HepG2 (cell line): ENCODE measurements around the gene ANKRD10. TPM values are rescaled to one million over a fixed set of nuclear protein-coding genes. Genes with fewer than 3 reads are reported as not detected.

Experiments used
- ATAC-seq: fragments of 200-7000 bp; cut with Tn5 transposase; 3 replicates; pipeline ENCODE4 v1.9.1; 2020; ENCODE audit warnings: mild to moderate bottlenecking, moderate library complexity
- BruUV-seq: library from RNA; stranded (reverse); fragments of 400-500 nt; replicated peaks from 2 replicates; lab custom pipeline; 2021; lab: Mats Ljungman, UMichigan
- CTCF ChIA-PET: fragments of 300-600 bp; formaldehyde crosslinking; extraction: SDS; loops from one replicate; lab custom pipeline; 2021; ENCODE audit warnings: low total read pairs, inconsistent platforms, low intra/inter-chr PET ratio; lab: Yijun Ruan, JAX
- POLR2A ChIA-PET: fragments of 350-600 bp; sonication (Branson Sonifier 250); formaldehyde crosslinking; loops from one replicate; lab custom pipeline; 2020; ENCODE audit warnings: antibody characterized with exemption, inconsistent platforms; lab: Yijun Ruan, JAX
- DNase-seq: peaks from one replicate; pipeline ENCODE4 v3.0.0-alpha.2; 2015; ENCODE audit warnings: low spot score
- FAIRE-seq: peaks from 3 replicates; lab custom pipeline; 2011; peaks lifted over from hg19 to GRCh38; lab: Jason Lieb, UNC
- H2AFZ ChIP-seq: one replicate; pipeline ENCODE4 v1.6.1; 2011; ENCODE audit warnings: low read length, inconsistent platforms
- H3K27ac ChIP-seq: fragments of 300-600 bp; 3 replicates; pipeline ENCODE4 v1.8.0; 2011; ENCODE audit warnings: mixed run types, mild to moderate bottlenecking, mixed read lengths, low read length, inconsistent platforms; ENCODE audit not compliant: insufficient read depth; ENCODE audit errors: extremely low read length
- H3K27me3 ChIP-seq, 2 experiments: fragments of 200-600 bp in 1 of 2; 2 replicates in 1 of 2; 3 replicates in 1 of 2; pipeline versions ENCODE4 v1.6.0 to v1.8.0; 2011; ENCODE audit warnings: low read length in 2 of 2, mild to moderate bottlenecking in 2 of 2, moderate library complexity in 2 of 2, inconsistent platforms in 1 of 2; ENCODE audit not compliant: insufficient read depth in 2 of 2, control insufficient read depth in 1 of 2
- H3K36me3 ChIP-seq, 2 experiments: fragments of 200-600 bp in 1 of 2; replicated peaks in 1 of 2; 2 replicates in 1 of 2; 3 replicates in 1 of 2; pipeline versions ENCODE4 v1.5.1 to v1.8.0; 2011; ENCODE audit warnings: low read length in 2 of 2, inconsistent platforms in 1 of 2; ENCODE audit not compliant: insufficient read depth in 2 of 2, control insufficient read depth in 1 of 2
- H3K4me1 ChIP-seq: 2 replicates; pipeline ENCODE4 v1.5.1; 2012; ENCODE audit warnings: low read length, inconsistent platforms; ENCODE audit not compliant: insufficient read depth
- H3K4me2 ChIP-seq: 2 replicates; pipeline ENCODE4 v1.6.0; 2011; ENCODE audit warnings: low read depth, low read length, inconsistent platforms
- H3K4me3 ChIP-seq, 3 experiments: fragments of 200-600 bp in 1 of 3; sonication (generic), shearing (Covaris generic) in 1 of 3; replicated peaks in 1 of 3; 2 replicates each; pipeline ENCODE4 v1.5.1; 2011 to 2016; ENCODE audit warnings: low read length in 3 of 3, inconsistent platforms in 2 of 3, low read depth in 2 of 3, mild to moderate bottlenecking in 2 of 3, control low read depth in 1 of 3, mixed read lengths in 1 of 3; ENCODE audit not compliant: insufficient read depth in 1 of 3
- H3K79me2 ChIP-seq: one replicate; pipeline ENCODE4 v1.6.1; 2011; ENCODE audit warnings: low read length, inconsistent platforms; ENCODE audit not compliant: insufficient read depth
- H3K9ac ChIP-seq: 2 replicates; pipeline ENCODE4 v1.6.0; 2011; ENCODE audit warnings: mild to moderate bottlenecking, low read depth, low read length, inconsistent platforms; ENCODE audit not compliant: insufficient read depth
- H3K9me3 ChIP-seq: 2 replicates; pipeline ENCODE4 v1.5.1; 2012; ENCODE audit warnings: mild to moderate bottlenecking, low read length
- H4K20me1 ChIP-seq: 2 replicates; pipeline ENCODE4 v1.6.0; 2011; ENCODE audit warnings: inconsistent platforms, mild to moderate bottlenecking, low read length, moderate library complexity; ENCODE audit not compliant: insufficient read depth
- CBX2 ChIP-seq, 2 experiments: fragments of 200-600 bp in 1 of 2; sonication (generic); formaldehyde crosslinking in 1 of 2; IDR thresholded peaks; 2 replicates each; pipeline versions ENCODE4 v1.7.0 to v1.8.1; 2018 to 2022; ENCODE audit warnings: low read depth in 2 of 2, low read length in 1 of 2, mild to moderate bottlenecking in 1 of 2, missing genetic modification reagents in 1 of 2
- CCDC6 ChIP-seq: sonication (generic); formaldehyde crosslinking; IDR thresholded peaks from 2 replicates; pipeline ENCODE4 v1.8.1; 2022; ENCODE audit warnings: mild to moderate bottlenecking, missing genetic modification reagents, moderate library complexity
- DNMT3B ChIP-seq: conservative IDR thresholded peaks from 2 replicates; pipeline ENCODE4 v1.6.1; 2016; ENCODE audit warnings: missing biosample characterization, control low read depth
- HDAC6 ChIP-seq: fragments of 200-600 bp; sonication (generic); IDR thresholded peaks from 2 replicates; pipeline ENCODE4 v1.7.0; 2017; ENCODE audit warnings: mild to moderate bottlenecking, antibody characterized with exemption, low read length, low read depth
- KDM3A ChIP-seq: IDR thresholded peaks from 2 replicates; pipeline ENCODE4 v1.6.1; 2018; ENCODE audit warnings: low read depth, missing compliant biosample characterization
- MED8 ChIP-seq: sonication (generic); formaldehyde crosslinking; IDR thresholded peaks from 2 replicates; pipeline ENCODE4 v1.8.1; 2023; ENCODE audit warnings: mild to moderate bottlenecking, missing genetic modification reagents; ENCODE audit not compliant: insufficient replicate concordance
- MEF2D ChIP-seq: sonication (generic); formaldehyde crosslinking; IDR thresholded peaks from 2 replicates; pipeline ENCODE4 v1.5.1; 2020; ENCODE audit warnings: mild to moderate bottlenecking, missing genetic modification reagents
- MIER2 ChIP-seq: IDR thresholded peaks from 2 replicates; pipeline ENCODE4 v1.6.1; 2016; ENCODE audit warnings: missing biosample characterization, missing genetic modification reagents
- MXI1 ChIP-seq: IDR thresholded peaks from 3 replicates; pipeline ENCODE4 v1.6.1; 2012; ENCODE audit warnings: low read depth, low read length, inconsistent platforms, borderline replicate concordance
- NR0B2 ChIP-seq: sonication (generic); formaldehyde crosslinking; IDR thresholded peaks from 2 replicates; pipeline ENCODE4 v1.4.0; 2020; ENCODE audit warnings: mild to moderate bottlenecking, missing genetic modification reagents
- YY1 ChIP-seq: IDR thresholded peaks from 2 replicates; pipeline ENCODE4 v1.6.1; 2011; ENCODE audit warnings: low read length, low read depth, moderate library complexity, mild to moderate bottlenecking; ENCODE audit not compliant: insufficient read depth, insufficient replicate concordance
- ZNF180 ChIP-seq: sonication (generic); formaldehyde crosslinking; IDR thresholded peaks from 2 replicates; pipeline ENCODE4 v1.4.0; 2020; ENCODE audit warnings: low read depth, missing genetic modification reagents, borderline replicate concordance
- whole genome bisulfite sequencing: methylation state at CpG from one replicate; pipeline ENCODE4 v1.1.6; 2017; ENCODE audit warnings: low lambda C conversion rate; 5-methylcytosine and 5-hydroxymethylcytosine counted together
- in situ Hi-C: cut with HindIII; loops from 2 replicates; pipeline ENCODE4 v1.10.0; 2017; ENCODE audit warnings: low pct_unique_long_range_greater_than_20kb; ENCODE audit not compliant: extremely low pct_ligation_motif_present
- intact Hi-C: fragments of 100-400 bp; cut with micrococcal nuclease; formaldehyde crosslinking; loops from one replicate; pipeline ENCODE4 v1.10.0; 2022; ENCODE audit not compliant: unreplicated experiment
- polyA plus RNA-seq, 8 experiments: library from polyadenylated mRNA; depleted of rRNA in 3 of 8; stranded (reverse) in 7 of 8; unstranded in 1 of 8; fragments of >200 nt; fragmentation: Illumina TruSeq in 4 of 8; extraction: Trizol in 4 of 8; gene quantifications; 2 replicates each; pipeline versions ENCODE4 v1.2.1 to v1.2.3, GENCODE V29; 2011 to 2016; ENCODE audit warnings: low read depth in 4 of 8, missing spikeins in 1 of 8, mixed read lengths in 1 of 8; ENCODE audit not compliant: insufficient read depth in 1 of 8
- total RNA-seq, 5 experiments: library from RNA; depleted of rRNA; stranded (reverse); fragments of >200 nt; fragmentation: Illumina TruSeq; extraction: Trizol; gene quantifications; 2 replicates each; pipeline ENCODE4 v1.2.3, GENCODE V29; 2016; ENCODE audit warnings: low read depth in 1 of 5
- TF ChIP-seq, protein P1 (sequence below): sonication (generic); formaldehyde crosslinking; IDR thresholded peaks from 2 replicates; pipeline ENCODE4 v1.4.0; 2020; ENCODE audit warnings: missing genetic modification reagents
- TF ChIP-seq, protein P2 (sequence below): sonication (generic); formaldehyde crosslinking; conservative IDR thresholded peaks from 2 replicates; pipeline ENCODE4 v1.8.0; 2022; ENCODE audit warnings: mild to moderate bottlenecking, moderate library complexity, missing genetic modification reagents

The ANKRD10 gene
- total and polyA plus RNA-seq, 2 of the 13 experiments (the other 11 are each of a cell fraction or from before 2014, with no cell fraction given) = 108 to 115 TPM

- ATAC-seq = no peak
- no peak for FAIRE-seq
- no peaks in the 10 kb centered on the region for H3K36me3 ChIP-seq
- no peak overlapping the region for H3K4me3 ChIP-seq
- H3K9ac ChIP-seq = no peak overlapping the region
- H3K4me1 ChIP-seq = no peaks in the 10 kb centered on the region
- 30% methylated on average over 5 of the region's 10 CpGs for WGBS
- no peak overlapping the region for H3K4me2 ChIP-seq
- H3K27me3 ChIP-seq = peaks cover 1 to 47% of the 10 kb centered on the region in 2 experiments; a peak in 4 of 5 replicates
- intact Hi-C loops (no loop called here), in situ Hi-C loops (no loop called here)
- H3K27ac ChIP-seq = no peak overlapping the region
- no peak overlapping the region for H2AFZ ChIP-seq
- BruUV-seq = no TSS peak
- no peaks in the 10 kb centered on the region for H4K20me1 ChIP-seq
- POLR2A ChIA-PET = no interaction called here
- CTCF ChIA-PET = no interaction called here
- no peaks in the 10 kb centered on the region for H3K79me2 ChIP-seq
- no peaks in the 10 kb centered on the region for H3K9me3 ChIP-seq
- no peak for DNase-seq
- TF ChIP-seq MED8 (CRISPR knock-in tag) (no peak), CCDC6 (CRISPR knock-in tag) (no peak), CBX2 (IDR thresholded peaks at IDR 0.05; ENCODE audit: low read depth, low read length) (no peak), CBX2 (CRISPR knock-in tag; IDR thresholded peaks at IDR 0.05; ENCODE audit: low read depth) (no peak), MXI1 (no peak), MEF2D (no peak), HDAC6 (no peak), MIER2 (no peak), ZNF180 (CRISPR knock-in tag) (no peak), YY1 (no peak), NR0B2 (CRISPR knock-in tag) (no peak), KDM3A (CRISPR knock-in tag) (no peak), DNMT3B (no peak)
- TF ChIP-seq, protein P1, sequence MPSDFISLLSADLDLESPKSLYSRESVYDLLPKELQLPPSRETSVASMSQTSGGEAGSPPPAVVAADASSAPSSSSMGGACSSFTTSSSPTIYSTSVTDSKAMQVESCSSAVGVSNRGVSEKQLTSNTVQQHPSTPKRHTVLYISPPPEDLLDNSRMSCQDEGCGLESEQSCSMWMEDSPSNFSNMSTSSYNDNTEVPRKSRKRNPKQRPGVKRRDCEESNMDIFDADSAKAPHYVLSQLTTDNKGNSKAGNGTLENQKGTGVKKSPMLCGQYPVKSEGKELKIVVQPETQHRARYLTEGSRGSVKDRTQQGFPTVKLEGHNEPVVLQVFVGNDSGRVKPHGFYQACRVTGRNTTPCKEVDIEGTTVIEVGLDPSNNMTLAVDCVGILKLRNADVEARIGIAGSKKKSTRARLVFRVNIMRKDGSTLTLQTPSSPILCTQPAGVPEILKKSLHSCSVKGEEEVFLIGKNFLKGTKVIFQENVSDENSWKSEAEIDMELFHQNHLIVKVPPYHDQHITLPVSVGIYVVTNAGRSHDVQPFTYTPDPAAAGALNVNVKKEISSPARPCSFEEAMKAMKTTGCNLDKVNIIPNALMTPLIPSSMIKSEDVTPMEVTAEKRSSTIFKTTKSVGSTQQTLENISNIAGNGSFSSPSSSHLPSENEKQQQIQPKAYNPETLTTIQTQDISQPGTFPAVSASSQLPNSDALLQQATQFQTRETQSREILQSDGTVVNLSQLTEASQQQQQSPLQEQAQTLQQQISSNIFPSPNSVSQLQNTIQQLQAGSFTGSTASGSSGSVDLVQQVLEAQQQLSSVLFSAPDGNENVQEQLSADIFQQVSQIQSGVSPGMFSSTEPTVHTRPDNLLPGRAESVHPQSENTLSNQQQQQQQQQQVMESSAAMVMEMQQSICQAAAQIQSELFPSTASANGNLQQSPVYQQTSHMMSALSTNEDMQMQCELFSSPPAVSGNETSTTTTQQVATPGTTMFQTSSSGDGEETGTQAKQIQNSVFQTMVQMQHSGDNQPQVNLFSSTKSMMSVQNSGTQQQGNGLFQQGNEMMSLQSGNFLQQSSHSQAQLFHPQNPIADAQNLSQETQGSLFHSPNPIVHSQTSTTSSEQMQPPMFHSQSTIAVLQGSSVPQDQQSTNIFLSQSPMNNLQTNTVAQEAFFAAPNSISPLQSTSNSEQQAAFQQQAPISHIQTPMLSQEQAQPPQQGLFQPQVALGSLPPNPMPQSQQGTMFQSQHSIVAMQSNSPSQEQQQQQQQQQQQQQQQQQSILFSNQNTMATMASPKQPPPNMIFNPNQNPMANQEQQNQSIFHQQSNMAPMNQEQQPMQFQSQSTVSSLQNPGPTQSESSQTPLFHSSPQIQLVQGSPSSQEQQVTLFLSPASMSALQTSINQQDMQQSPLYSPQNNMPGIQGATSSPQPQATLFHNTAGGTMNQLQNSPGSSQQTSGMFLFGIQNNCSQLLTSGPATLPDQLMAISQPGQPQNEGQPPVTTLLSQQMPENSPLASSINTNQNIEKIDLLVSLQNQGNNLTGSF (CRISPR knock-in tag) = no peak
- TF ChIP-seq, protein P2, sequence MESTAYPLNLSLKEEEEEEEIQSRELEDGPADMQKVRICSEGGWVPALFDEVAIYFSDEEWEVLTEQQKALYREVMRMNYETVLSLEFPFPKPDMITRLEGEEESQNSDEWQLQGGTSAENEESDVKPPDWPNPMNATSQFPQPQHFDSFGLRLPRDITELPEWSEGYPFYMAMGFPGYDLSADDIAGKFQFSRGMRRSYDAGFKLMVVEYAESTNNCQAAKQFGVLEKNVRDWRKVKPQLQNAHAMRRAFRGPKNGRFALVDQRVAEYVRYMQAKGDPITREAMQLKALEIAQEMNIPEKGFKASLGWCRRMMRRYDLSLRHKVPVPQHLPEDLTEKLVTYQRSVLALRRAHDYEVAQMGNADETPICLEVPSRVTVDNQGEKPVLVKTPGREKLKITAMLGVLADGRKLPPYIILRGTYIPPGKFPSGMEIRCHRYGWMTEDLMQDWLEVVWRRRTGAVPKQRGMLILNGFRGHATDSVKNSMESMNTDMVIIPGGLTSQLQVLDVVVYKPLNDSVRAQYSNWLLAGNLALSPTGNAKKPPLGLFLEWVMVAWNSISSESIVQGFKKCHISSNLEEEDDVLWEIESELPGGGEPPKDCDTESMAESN = no peak
These were observed 82.3 kb downstream of the ANKRD10 start for GRCh38 chr13:110832531-110832930.
